Activated T-cell treated with anti-CD3 and anti-CD28 coated beads, Interleukin-2, amount 50 U/mL, for 4 hours (primary cell): ENCODE measurements around the gene NAV2. TPM values are rescaled to one million over a fixed set of nuclear protein-coding genes. Genes with fewer than 3 reads are reported as not detected.
"Not testable (repeated sequence)": the region's sequence is repeated elsewhere in the genome, so short reads cannot be mapped to it uniquely, and the experiment has no call there.

Experiments used
- ATAC-seq, 2 donors: fragments of 200-7000 bp; cut with Tn5 transposase; one replicate each; pipeline ENCODE4 v1.10.0; 2021
- DNase-seq: peaks from one replicate; pipeline ENCODE4 v3.0.0-alpha.2; 2020
- H3K27me3 Mint-ChIP-seq: one replicate; pipeline ENCODE4 v1.8.0; 2021; ENCODE audit warnings: low read depth, mixed read lengths
- H3K36me3 Mint-ChIP-seq: one replicate; pipeline ENCODE4 v1.8.0; 2022; ENCODE audit warnings: mixed read lengths; ENCODE audit not compliant: insufficient read depth
- H3K4me1 Mint-ChIP-seq: one replicate; pipeline ENCODE4 v1.8.0; 2021; ENCODE audit warnings: low read depth, mixed read lengths
- H3K4me3 Mint-ChIP-seq: one replicate; pipeline ENCODE4 v1.8.0; 2021; ENCODE audit warnings: mild to moderate bottlenecking, moderate library complexity, mixed read lengths
- H3K9me3 Mint-ChIP-seq: one replicate; pipeline ENCODE4 v1.8.0; 2021; ENCODE audit warnings: mixed read lengths
- total RNA-seq, 3 donors: library from RNA; stranded (reverse); gene quantifications; one replicate each; pipeline ENCODE4 v1.2.1, GENCODE V29; 2021

Gene NAV2
- total RNA-seq, 3 donors from 2014 or later = 0.08 to 0.60 (median 0.35) TPM

DNA sequence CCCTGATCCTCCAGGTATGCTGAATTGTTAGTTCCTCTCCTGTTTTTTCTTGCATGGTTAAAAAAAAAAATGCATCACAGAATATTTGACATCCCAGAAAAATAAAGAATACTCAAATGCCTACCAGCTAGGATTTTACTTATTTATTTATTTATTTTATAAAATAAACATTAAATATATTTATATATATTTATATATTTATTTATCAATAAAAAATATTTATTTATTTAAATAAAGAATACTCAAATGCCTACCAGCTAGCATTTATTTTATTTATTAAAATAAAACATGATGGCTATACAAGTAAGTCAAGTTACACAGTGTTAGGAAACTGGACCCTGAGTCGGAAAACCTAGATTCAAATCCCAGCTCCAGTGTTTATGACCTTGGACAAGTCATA is 164.1 kb downstream of the NAV2 start:
- H3K27me3 Mint-ChIP-seq = no peaks in the 10 kb centered on the region

DNA sequence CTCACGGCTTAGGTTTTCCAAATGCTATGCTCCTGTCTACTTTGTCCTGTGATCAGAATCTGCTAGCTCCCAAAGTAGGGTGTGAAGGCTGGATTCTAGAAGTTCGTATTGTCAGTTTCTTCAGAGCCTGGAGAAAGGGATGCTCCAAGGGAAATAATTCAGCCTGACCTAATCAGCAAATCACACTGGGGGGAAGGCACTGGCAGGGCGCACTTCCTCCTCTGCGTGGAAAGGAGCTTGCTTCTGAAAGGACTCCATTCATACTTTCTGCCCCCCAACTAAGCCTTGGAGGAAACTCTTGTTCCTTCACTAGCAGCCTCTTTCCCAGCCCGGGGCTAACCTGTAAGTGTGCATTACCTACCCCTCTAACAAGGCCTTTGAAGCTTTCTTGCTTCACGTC is 165.9 kb downstream of the NAV2 start:
- Mint-ChIP-seq H3K27me3 (no peaks in the 10 kb centered on the region), H3K36me3 (no peaks in the 10 kb centered on the region), H3K4me1 (no peaks in the 10 kb centered on the region), H3K9me3 (no peaks in the 10 kb centered on the region), H3K4me3 (no peak overlapping the region)
- DNase-seq (no peak), ATAC-seq (no peak)

More for the DNA sequence above, 164.1 kb downstream of the NAV2 start:
- Mint-ChIP-seq H3K4me3 (no peak overlapping the region), H3K4me1 (no peaks in the 10 kb centered on the region), H3K9me3 (no peaks in the 10 kb centered on the region), H3K36me3 (no peaks in the 10 kb centered on the region)
- ATAC-seq = no peak
- DNase-seq = no peak

DNA sequence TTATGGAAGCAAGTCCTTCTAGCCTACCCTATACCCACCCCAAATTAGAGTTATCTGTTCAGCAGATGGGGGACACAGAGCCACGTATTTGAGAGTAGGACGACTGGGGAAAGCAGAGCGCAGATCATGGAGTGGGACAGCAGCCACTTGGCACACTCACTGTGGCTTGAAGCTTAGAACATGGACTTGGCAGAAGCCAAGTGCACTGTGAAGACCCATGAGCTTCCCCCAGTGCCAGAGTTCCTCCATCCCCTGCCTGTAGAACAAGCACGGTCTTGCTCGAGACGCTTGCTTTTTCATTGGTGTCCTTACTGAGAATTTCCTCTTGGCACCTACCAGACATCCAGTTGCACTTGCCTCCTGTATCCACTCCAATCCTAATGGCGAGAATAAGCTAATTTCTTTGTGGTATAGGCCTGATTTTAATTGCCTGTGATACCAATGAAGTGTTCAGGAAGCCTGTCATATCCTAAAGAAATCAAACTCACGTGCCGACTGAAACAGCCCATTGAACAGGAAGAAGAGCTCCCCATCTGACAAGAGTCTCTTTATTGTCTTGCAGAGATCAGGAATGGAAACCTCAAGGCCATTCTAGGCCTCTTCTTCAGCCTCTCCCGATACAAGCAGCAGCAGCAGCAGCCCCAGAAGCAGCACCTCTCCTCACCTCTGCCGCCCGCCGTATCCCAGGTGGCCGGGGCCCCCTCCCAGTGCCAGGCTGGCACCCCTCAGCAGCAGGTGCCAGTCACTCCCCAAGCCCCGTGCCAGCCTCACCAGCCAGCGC is 166.9 kb downstream of the NAV2 start:
- no peaks in the 10 kb centered on the region for H3K9me3 Mint-ChIP-seq
- no peaks in the 10 kb centered on the region for H3K4me1 Mint-ChIP-seq
- H3K4me3 Mint-ChIP-seq = no peak overlapping the region
- DNase-seq (no peak), ATAC-seq (no peak)
- no peaks in the 10 kb centered on the region for H3K36me3 Mint-ChIP-seq
- H3K27me3 Mint-ChIP-seq = no peaks in the 10 kb centered on the region

DNA sequence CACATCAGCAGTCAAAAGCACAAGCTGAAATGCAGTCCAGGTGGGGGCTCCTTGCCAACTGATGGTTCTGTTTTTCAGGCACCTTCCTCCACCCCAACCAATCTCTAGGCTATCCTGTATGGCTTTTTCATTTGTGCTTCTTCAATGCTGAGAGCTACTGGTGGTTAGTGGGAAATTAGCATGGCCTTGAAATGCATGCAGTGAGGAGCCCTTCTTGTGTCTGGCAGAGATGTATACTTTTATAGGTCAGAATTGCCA is 167.4 kb downstream of the NAV2 start:
- ATAC-seq (no peak), DNase-seq (no peak)
- no peaks in the 10 kb centered on the region for H3K36me3 Mint-ChIP-seq
- H3K9me3 Mint-ChIP-seq = no peaks in the 10 kb centered on the region
- no peaks in the 10 kb centered on the region for H3K27me3 Mint-ChIP-seq
- no peak overlapping the region for H3K4me3 Mint-ChIP-seq
- H3K4me1 Mint-ChIP-seq = no peaks in the 10 kb centered on the region

DNA sequence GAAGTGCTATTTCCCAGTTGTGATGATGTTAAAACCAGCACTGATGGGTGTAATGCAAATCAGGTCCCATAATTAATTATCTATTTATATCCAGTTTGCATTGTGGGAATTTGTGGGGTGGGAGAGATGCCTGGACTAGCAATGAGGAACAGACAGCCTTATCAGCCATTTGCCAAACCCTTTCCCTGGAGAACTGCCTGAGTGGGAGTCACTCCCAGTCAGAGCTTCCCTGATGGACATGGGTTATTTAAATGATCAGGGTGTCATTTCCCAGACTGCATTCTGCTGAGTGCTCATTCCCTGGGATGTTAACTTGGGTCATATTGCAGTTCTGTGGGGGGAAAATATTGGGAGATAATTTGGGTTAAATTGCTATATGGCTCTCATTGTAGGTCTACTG is 168.5 kb downstream of the NAV2 start:
- Mint-ChIP-seq H3K4me1 (no peaks in the 10 kb centered on the region), H3K4me3 (no peak overlapping the region), H3K27me3 (no peaks in the 10 kb centered on the region), H3K9me3 (no peaks in the 10 kb centered on the region), H3K36me3 (no peaks in the 10 kb centered on the region)
- DNase-seq (no peak), ATAC-seq (no peak)

DNA sequence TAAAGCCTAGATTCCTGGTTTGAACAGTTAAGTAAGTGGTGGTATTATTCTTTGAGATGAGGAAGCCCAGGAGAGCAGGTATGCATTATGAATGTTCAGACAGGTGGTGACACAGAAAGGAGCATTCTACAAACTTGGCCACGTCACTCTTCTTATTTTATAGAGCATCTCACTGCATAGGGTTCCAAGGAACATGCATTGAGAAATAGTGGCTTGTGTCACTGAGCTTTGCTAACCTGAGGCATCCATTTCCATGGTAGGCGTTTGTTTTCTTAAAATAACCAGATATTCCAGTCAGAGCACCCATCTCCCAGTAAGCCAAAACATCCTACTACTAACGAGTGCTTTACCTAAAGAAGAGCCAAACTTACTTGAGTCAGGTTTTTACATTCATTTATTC is 169.7 kb downstream of the NAV2 start:
- no peak for ATAC-seq
- Mint-ChIP-seq H3K9me3 (no peaks in the 10 kb centered on the region), H3K27me3 (no peaks in the 10 kb centered on the region), H3K4me1 (no peaks in the 10 kb centered on the region), H3K36me3 (no peaks in the 10 kb centered on the region), H3K4me3 (no peak overlapping the region)
- DNase-seq = no peak

DNA sequence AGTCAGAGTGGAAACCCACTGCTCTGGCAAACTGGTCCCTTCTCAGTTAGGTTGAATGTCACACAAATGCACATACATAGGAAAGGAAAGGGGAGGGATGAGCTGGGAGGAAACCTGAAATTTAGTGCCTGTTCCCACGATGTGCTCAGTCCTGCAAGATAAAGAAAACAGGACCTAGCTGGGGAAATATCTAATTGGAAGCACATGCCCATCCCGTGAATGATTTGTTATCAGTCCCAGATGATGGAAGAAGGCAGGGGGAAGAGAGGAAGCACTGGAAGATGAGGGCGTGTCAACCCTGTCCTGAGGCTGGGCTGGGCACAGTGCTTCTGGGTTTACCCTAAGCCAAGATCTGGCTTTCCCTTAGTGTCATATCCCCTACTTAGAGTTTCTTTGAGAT is 173.9 kb downstream of the NAV2 start:
- Mint-ChIP-seq H3K4me3 (no peak overlapping the region), H3K27me3 (no peaks in the 10 kb centered on the region)
- DNase-seq = no peak

DNA sequence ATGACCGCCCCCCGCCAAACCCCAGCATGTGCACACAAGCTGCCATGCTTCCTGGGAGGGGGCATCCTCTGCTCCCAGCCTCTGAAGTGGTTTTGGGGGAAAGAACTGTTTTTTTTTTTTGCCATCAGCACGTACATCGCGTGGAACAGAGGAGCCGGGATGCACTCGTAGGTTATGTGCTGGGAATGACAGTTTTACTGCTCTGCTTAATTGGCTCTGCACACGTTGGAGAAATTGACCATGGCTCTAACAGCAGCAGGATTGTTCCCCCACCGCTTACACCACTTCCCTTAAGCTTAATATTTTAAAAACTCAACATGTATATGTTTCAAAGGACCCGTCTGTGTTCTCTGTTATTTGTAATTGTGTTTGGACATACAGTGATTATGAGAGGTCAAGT is 175.2 kb downstream of the NAV2 start:
- H3K4me3 Mint-ChIP-seq = no peak overlapping the region
- H3K36me3 Mint-ChIP-seq = no peaks in the 10 kb centered on the region
- H3K9me3 Mint-ChIP-seq = no peaks in the 10 kb centered on the region
- no peaks in the 10 kb centered on the region for H3K27me3 Mint-ChIP-seq
- ATAC-seq = no peak
- DNase-seq = no peak
- H3K4me1 Mint-ChIP-seq = no peaks in the 10 kb centered on the region

More for the DNA sequence above, 173.9 kb downstream of the NAV2 start:
- no peaks in the 10 kb centered on the region for H3K9me3 Mint-ChIP-seq
- no peaks in the 10 kb centered on the region for H3K36me3 Mint-ChIP-seq
- ATAC-seq = no peak
- no peaks in the 10 kb centered on the region for H3K4me1 Mint-ChIP-seq

DNA sequence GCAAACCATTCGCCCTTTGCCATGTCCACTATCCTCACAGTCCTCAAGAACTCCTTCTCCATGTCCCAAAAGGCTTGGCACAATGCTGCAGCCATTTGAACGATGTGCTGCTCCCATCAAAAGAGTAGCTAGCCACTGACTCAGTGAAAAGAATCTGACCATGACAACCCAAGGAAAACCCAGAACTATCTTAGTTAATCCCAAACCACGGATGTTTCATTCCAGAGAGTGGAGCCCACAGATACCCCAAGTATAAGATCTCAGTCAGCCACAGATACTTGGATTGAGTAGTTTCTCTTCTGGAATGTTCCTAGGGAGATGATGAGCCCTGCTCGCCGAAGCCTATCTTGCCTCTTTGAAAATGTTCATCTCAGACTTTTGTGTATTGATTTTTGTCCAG is 176.9 kb downstream of the NAV2 start:
- Mint-ChIP-seq H3K4me1 (no peaks in the 10 kb centered on the region), H3K9me3 (no peaks in the 10 kb centered on the region), H3K36me3 (no peaks in the 10 kb centered on the region), H3K27me3 (no peaks in the 10 kb centered on the region), H3K4me3 (no peak overlapping the region)
- ATAC-seq = no peak
- DNase-seq = no peak

DNA sequence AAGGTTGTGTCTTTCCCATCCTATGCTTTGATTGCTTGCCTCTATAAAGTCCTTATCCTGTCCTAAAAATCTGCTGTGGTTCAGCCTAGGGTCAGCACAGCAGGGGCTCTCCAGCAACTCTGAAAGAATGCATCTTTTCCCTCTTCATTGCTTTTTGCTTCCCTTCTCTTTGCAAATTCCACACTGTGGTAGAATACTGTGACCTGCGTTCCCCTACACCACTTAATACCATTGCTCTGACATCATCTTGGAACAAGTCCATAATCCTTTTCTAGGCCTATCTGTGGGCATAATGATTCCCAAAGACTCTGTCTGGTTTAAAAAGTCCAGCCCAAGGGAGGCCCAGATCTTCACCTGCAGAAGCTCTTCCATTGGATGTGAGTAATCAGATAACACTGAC is 177.7 kb downstream of the NAV2 start:
- Mint-ChIP-seq H3K36me3 (no peaks in the 10 kb centered on the region), H3K27me3 (no peaks in the 10 kb centered on the region), H3K9me3 (no peaks in the 10 kb centered on the region), H3K4me1 (no peaks in the 10 kb centered on the region), H3K4me3 (no peak overlapping the region)
- no peak for ATAC-seq
- DNase-seq = no peak

DNA sequence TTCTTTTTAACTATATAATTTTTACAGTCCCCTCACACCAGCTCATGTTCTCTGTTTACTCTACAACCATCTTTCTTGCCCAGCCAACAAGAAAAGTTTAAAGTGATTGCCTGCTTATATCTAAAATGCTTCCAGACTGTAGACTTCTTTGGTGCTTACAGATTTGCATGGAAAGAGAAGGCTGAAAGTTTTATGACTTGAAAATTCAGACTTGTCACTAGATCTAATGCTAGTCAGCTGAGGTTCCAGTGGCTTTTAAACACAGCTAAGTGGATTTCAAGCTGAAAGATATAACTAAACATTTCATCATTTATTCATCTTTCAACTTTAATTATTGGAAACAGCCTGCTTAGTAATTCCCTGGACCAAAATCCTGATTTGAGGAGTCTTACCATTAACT is 178.4 kb downstream of the NAV2 start:
- Mint-ChIP-seq H3K4me3 (no peak overlapping the region), H3K27me3 (no peaks in the 10 kb centered on the region), H3K4me1 (no peaks in the 10 kb centered on the region), H3K36me3 (no peaks in the 10 kb centered on the region), H3K9me3 (no peaks in the 10 kb centered on the region)
- ATAC-seq = no peak
- DNase-seq = no peak

DNA sequence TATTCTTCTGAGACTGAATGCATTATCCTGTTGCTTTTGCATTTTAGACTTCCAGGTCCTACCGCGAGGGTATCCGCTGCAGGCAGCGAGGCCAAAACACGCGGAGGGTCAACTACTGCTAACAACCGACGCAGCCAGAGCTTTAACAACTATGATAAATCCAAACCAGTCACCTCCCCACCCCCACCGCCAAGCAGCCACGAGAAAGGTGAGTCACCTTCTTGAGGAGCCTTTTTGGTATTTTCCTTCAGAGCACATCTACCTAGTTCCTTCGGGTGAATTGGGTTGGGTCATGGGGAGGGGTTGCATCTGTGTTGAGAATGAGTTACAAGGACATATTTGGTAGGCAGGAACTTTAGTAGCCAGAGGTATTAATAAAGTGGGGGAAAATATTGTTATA is 179.8 kb downstream of the NAV2 start:
- H3K36me3 Mint-ChIP-seq = no peaks in the 10 kb centered on the region
- no peak for ATAC-seq
- H3K4me1 Mint-ChIP-seq = no peaks in the 10 kb centered on the region
- H3K9me3 Mint-ChIP-seq = no peaks in the 10 kb centered on the region
- no peak overlapping the region for H3K4me3 Mint-ChIP-seq
- DNase-seq = no peak
- no peaks in the 10 kb centered on the region for H3K27me3 Mint-ChIP-seq

DNA sequence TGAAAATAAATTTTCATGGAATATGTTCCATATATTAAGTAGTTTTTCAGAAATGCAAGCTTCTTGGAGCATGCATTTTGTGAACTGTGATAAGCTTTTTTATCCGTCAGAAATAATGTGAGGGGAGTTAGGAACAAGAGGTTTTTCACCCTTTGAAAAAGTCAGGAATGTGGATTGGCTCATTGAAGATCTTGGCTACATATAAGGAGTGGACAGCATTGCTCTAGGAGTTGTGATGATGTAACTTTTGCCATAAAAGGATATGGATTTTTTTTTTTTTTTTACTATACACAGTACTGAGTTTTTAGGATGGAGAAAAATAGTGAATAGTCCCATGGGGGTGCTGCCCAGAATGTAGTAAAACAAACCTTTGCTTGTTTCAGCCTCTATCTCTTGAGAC is 180.2 kb downstream of the NAV2 start:
- Mint-ChIP-seq H3K9me3 (no peaks in the 10 kb centered on the region), H3K27me3 (peaks cover under 1% of the 10 kb centered on the region), H3K4me1 (no peaks in the 10 kb centered on the region), H3K36me3 (no peaks in the 10 kb centered on the region), H3K4me3 (no peak overlapping the region)
- ATAC-seq (no peak), DNase-seq (no peak)

DNA sequence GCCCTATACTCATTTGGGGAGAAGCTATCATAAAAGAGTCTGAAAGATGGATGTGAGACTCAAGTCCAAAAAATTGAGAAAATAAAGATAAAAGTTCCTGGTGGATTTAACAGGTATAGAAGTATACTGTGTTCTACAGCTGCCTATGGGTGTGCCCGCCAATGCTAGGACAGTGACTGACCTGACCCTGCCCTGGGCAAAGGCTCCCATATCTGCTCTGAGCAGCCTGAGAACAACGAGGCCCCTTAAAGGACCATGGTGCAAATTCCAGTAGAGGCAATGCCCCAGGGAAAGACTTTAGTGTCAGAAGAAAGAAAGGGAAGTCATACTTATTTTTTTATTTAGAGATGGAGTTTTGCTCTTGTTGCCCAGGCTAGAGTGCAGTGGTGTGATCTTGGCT is 181.8 kb downstream of the NAV2 start:
- no peak overlapping the region for H3K4me3 Mint-ChIP-seq
- no peaks in the 10 kb centered on the region for H3K9me3 Mint-ChIP-seq
- DNase-seq (no peak), ATAC-seq (no peak)
- H3K27me3 Mint-ChIP-seq = peaks cover 2% of the 10 kb centered on the region
- no peaks in the 10 kb centered on the region for H3K36me3 Mint-ChIP-seq
- H3K4me1 Mint-ChIP-seq = no peaks in the 10 kb centered on the region

DNA sequence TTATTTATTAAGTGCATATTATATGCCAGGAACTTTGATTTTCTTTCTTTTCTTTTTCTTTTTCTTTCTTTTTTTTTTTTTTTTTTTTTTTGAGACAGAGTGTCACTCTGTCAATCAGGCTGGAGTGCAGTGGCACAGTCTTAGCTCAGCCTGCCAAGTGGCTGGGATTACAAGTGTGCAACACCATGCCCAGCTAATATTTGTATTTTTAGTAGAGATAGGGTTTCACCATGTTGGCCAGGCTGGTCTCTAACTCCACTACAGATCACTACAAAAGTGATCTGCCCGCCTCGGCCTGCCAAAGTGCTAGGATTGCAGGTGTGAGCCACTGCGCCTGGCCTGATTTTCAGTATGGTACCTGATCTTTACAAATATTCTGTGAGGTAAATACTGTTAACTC is 182.4 kb downstream of the NAV2 start:
- not testable (repeated sequence) for H3K4me1 Mint-ChIP-seq, ATAC-seq, H3K4me3 Mint-ChIP-seq, DNase-seq, H3K36me3 Mint-ChIP-seq, H3K9me3 Mint-ChIP-seq, H3K27me3 Mint-ChIP-seq

DNA sequence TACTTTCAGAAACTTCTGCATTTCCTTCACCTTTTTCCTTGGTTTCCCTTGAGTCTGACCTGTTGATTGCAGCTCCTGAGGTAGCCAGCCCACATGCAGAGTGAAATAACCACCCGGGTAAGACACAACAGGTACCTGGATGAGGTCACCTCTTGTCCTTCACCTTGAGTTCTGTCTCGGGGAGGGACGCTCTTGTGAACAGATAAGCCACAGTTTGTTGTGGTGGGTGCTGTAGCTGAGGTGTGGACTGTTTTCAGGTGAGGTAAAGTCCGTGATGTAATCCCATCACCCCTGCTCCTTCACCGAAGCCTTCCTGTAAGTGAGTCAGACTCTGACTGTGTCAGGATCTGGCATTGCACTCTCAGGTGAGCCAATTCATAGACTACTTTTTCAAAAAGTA is 183.1 kb downstream of the NAV2 start:
- Mint-ChIP-seq H3K4me3 (no peak overlapping the region), H3K36me3 (no peaks in the 10 kb centered on the region), H3K4me1 (no peaks in the 10 kb centered on the region), H3K9me3 (no peaks in the 10 kb centered on the region), H3K27me3 (peaks cover 2% of the 10 kb centered on the region)
- no peak for DNase-seq
- ATAC-seq = no peak
